ENCODE results near the gene AFP.

Gene AFP

GRCh38 chr4:73458184-73459047 lies 22.4 kb downstream of the AFP start:
- DNase-seq: no peak

- DNase-seq: no peak
Measured at GRCh38 chr4:73459048-73459421, 23.0 kb downstream of the AFP start.

- DNase-seq: no peak
Measured at GRCh38 chr4:73460913-73461522, 25.0 kb downstream of the AFP start.

GRCh38 chr4:73468170-73468569 lies 32.1 kb downstream of the AFP start:
- DNase-seq: no peak

- DNase-seq: no peak
Measured at GRCh38 chr4:73470728-73471127, 34.7 kb downstream of the AFP start.

DNA sequence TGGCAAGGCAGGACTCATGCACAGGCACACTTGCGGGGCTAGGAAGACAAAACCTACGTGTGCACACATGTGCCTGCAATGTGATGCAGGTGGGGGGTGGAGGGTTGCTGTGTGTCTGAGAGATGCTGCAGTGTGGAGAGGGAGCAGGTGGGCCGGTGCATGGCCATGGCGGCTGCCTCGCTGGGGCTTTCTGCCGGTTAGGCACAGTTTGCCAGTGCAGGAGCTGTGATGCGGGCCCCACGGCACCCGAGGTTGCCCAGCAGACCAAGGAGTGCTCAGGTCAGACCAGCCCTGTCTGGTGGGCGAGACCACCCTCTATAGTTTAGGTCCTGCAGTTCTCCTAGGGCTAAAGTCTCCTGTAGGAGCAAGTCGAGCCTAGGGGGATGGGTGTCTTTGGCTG lies 41.2 kb downstream of the AFP start:
- no peak for DNase-seq

DNA sequence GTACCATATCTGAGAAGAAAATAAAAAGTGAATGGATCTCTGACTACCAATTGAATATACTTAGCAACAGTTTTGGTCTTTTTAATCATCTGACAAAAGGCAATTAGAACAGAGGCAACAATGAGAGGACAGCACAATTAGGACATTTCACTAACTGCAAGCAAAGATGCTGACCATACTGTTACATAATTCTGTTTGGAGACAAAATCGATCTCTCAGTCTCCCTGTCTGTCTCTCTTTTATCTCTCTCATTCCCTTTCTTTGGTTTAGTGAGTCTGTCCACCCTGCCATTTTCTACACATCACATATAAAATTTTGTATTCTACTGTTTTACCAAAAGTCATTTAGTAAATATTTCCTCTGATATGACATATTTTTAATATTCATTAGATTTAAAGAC lies 43.3 kb downstream of the AFP start:
- DNase-seq: no peak

DNA sequence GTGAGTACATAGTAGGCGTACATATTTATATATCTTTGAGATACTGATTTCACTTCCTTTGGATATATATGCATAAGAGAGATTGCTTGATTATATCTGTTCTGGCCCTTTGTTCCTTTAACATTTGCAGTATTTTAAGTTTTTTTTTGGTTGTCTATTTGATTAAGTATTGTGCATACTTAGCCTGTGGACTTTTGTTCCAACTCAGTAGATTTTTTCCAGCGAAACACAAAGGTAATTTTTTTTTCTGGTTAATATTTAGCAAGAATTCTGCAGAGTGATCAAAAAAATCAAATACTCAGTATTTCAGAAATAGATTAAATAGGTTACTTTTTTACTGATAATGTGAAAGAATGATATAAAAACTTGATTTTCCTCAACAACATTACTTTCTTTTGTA lies 45.3 kb downstream of the AFP start, which contains the start of gene AFM:
AFM (plus strand) TSS at position 388 of the 400 bp plus-strand sequence. CDS start 31 bp downstream, outside the sequence.
- no peak for DNase-seq

DNA sequence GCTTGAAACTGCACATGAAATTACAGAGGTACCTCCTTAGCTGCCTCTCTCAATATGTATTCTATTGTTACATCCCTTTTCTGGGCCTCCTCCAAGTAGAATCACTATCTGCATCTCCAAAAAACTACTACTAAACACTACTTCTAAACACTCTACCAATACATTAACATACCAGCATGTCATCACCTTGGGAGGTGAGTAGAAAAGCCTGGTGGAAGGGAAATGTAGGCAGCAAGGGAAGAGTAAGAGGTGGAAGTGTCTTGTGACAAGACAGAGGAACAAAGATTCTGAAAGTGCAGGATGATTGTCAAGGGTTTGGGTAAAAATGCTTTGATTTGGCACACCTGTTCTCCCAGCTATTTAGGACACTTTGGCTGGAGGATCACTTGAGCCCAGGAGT lies 49.1 kb downstream of the AFP start:
- no peak for DNase-seq

DNA sequence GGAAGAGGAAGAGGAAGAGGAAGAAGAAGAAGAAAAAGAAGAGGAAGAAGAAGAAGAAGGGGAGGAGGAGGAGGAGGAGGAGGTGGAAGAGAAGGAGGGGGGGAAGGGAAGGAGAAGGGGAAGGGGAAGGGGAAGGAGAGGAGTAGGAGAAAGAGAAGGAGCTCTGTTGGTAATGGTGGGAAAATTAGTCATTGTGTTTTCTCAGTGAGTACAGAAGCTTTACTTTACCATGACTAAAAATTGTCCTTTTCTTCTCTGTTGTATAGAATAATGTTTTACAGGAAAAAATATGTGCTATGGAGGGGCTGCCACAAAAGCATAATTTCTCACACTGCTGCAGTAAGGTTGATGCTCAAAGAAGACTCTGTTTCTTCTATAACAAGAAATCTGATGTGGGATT lies 49.6 kb downstream of the AFP start:
- DNase-seq: no peak

DNA sequence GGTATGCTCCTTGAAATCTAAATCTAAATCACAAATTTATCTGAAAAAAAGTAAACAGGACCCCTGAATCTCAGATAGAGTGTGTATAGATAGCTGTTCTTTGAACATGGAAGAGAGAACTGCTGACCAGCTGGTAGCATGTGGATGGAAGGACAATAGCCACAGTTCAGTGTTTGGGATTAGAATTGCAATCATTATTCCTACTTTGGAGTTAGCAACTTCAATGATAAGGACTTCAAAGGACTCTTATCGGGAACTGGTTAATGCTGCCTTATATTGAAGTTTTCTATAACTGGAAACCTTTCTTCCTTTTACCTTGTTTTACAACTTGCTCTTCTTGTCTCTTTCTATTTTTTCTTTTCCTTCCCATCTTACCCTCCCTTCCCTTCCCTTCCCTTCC lies 50.5 kb downstream of the AFP start:
- DNase-seq: no peak

- DNase-seq: no peak
Measured at GRCh38 chr4:73487233-73487632, 51.2 kb downstream of the AFP start.

GRCh38 chr4:73499996-73500765 lies 64.2 kb downstream of the AFP start:
- no peak for DNase-seq

DNA sequence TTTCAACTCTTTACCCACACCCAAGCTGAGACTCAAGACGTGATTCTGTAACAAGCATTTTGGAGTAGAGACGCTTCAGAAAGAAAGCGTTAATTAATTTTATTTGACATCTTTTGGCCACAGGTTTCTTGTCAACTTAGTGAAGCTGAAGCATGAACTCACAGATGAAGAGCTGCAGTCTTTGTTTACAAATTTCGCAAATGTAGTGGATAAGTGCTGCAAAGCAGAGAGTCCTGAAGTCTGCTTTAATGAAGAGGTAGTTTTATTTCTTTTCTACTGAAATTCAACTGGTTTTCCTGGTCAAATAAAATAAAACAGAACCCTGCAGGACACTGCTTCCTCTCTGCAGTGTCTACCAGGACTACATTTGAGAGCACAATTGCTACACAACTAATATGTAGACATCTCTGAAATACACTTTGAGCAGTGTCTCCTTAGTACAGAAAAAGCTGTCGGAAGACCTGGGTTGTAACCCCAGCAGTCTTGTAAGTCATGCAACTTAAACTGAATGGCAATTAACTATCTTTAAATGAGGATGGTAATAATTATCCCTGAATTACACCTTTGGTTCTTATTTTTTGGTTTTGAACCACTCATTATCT lies 65.7 kb downstream of the AFP start:
- no peak for DNase-seq

DNA sequence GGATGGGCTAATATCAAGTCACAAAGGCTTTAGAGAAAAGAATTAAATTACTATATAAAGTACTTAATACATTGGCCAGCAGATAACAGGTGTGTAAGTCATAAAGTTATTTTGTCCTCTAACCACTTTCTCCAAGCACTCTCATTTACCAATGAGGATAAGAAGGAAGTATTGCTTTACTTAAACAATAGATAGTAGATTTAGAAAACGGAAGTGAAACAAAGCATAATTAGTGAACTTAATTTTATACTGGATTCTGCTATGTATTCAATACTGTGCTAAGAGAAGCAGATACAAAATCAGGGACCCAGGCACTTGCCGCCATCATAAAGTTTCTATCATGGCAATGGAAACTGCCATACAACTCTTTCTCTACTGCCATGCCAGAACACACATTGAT lies 69.5 kb downstream of the AFP start:
- no peak for DNase-seq

Measured in hypothalamus (tissue), 51 donors.